PC-9 (cell line): ENCODE results near the gene TMEM135.

Source experiments
- CTCF ChIP-seq: fragments of 200-600 bp; sonication (generic); conservative IDR thresholded peaks from 2 replicates; pipeline ENCODE4 v1.6.1; 2017; ENCODE audit warnings: mixed run types, antibody characterized with exemption, mild to moderate bottlenecking, moderate library complexity
- EZH2 ChIP-seq: fragments of 200-600 bp; sonication (generic); IDR thresholded peaks from 2 replicates; pipeline ENCODE4 v1.8.0; 2017; ENCODE audit warnings: antibody characterized with exemption, low read depth

DNA sequence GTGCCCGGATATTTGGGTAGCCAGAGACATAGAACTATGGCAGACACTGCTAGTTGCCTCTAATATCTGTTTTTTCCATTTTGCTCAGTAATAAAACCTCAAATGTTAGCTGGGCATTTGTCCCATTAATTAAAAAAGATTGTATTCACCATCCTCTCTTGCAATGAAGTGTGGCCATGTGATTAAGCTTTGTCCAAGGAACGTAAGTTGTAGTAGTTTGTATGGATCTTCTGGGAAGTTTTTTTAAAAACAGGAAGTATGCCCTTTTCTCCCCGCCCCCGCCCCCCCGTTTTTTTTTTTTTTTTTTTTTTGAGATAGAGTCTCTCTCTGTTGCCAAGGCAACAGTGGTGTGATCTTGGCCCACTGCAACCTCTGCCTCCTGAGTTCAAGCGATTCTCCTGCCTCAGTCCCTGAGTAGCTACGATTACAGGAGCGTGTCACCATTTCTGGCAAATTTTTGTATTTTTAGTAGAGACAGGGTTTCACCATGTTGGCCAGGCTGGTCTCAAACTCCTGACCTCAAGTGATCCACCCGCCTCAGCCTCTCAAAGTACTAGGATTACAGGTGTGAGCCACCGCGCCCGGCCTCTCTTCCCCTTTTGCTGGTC, 1.7 kb upstream of the TMEM135 start:
- no peak for TF ChIP-seq CTCF
- TF ChIP-seq EZH2, result no peak
